ENCODE results near the gene SACS. TPM values are rescaled to one million over a fixed set of nuclear protein-coding genes. Genes with fewer than 3 reads are reported as not detected.

The SACS gene
- total and polyA plus RNA-seq, 2 of the 8 experiments (the other 6 are each of a cell fraction or from before 2014, with no cell fraction given), result 11.0 to 54.2 TPM

GRCh38 chr13:23427881-23428528 lies 5.5 kb downstream of the SACS start:
- POLR2A ChIA-PET (ENCODE audit: partially characterized antibody), result interaction anchor here (0.8 to 0.9 kb wide), 2 partner anchors 8 to 9 kb away, joined by 3 read pairs; no protein-coding TSS in a partner anchor
- no peak for FAIRE-seq
- TF ChIP-seq CBX8 (IDR thresholded peaks at IDR 0.05; ENCODE audit: borderline replicate concordance, low read depth, low read length), result no peak
- no peak for TF ChIP-seq EZH2 (IDR thresholded peaks at IDR 0.05; ENCODE audit: low read depth, low read length, severe bottlenecking)
- TF ChIP-seq TAF7 (optimal IDR thresholded peaks at IDR 0.05; ENCODE audit: borderline replicate concordance, low read depth, low read length), result no peak
- TF ChIP-seq TEAD4 (IDR thresholded peaks at IDR 0.05; ENCODE audit: low read depth, low read length), result no peak
- no peak for TF ChIP-seq MAFK (IDR thresholded peaks at IDR 0.05; ENCODE audit: low read depth, low read length)
- no peak for TF ChIP-seq YY1 (IDR thresholded peaks at IDR 0.05; ENCODE audit: low read depth, low read length)
- TF ChIP-seq GTF2F1 (IDR thresholded peaks at IDR 0.05; ENCODE audit: borderline replicate concordance, low read depth, low read length), result no peak
- TF ChIP-seq KDM4A (IDR thresholded peaks at IDR 0.05; ENCODE audit: low read depth, low read length, severe bottlenecking), result no peak
- TF ChIP-seq RAD21 (IDR thresholded peaks at IDR 0.05 in 1 of 2, conservative IDR thresholded peaks at IDR 0.05 in 1 of 2; ENCODE audit: low read depth in 2 of 2, low read length in 2 of 2), result no peak
- TF ChIP-seq RNF2 (IDR thresholded peaks at IDR 0.05; ENCODE audit: borderline replicate concordance, low read depth, low read length, missing control alignments, poor library complexity, severe bottlenecking), result no peak
- no peak for TF ChIP-seq SP1 (IDR thresholded peaks at IDR 0.05; ENCODE audit: low read depth, low read length)

More at GRCh38 chr13:23427881-23428528, 5.5 kb downstream of the SACS start:
- DNase-seq (ENCODE audit: low read depth in 1 of 2, low spot score in 2 of 2), result no peak
- H3K23ac ChIP-seq (ENCODE audit: insufficient read length), result no peak overlapping the region
- no peaks in the 10 kb centered on the region for H3K79me1 ChIP-seq (ENCODE audit: low read depth, low read length)
- peaks cover 0 to 4% (median 0%) of the 10 kb centered on the region in 4 experiments; a peak in 2 of 7 replicates for H3K27me3 ChIP-seq (replicated peaks in 1 of 4; ENCODE audit: control insufficient read depth in 3 of 4, extremely low read depth in 1 of 4, insufficient read depth in 3 of 4, low read length in 3 of 4)
- H4K91ac ChIP-seq (replicated peaks; ENCODE audit: insufficient read length, low read length), result no peak overlapping the region
- peaks cover 2 to 13% (median 6%) of the 10 kb centered on the region in 4 experiments; a peak in 5 of 7 replicates for H3K4me1 ChIP-seq (replicated peaks in 1 of 4; ENCODE audit: control insufficient read depth in 3 of 4, insufficient read depth in 4 of 4, low read length in 3 of 4)
- H4K8ac ChIP-seq (ENCODE audit: extremely low read depth, insufficient read depth, low read length), result no peak overlapping the region
- H2AFZ ChIP-seq (ENCODE audit: low read length), result no peak overlapping the region
- H3K4me2 ChIP-seq (ENCODE audit: insufficient read depth in 1 of 2, low read depth in 2 of 2, low read length in 2 of 2), result no peak overlapping the region
- no peak overlapping the region for H3K27ac ChIP-seq (ENCODE audit: low read depth, low read length)
- H2BK5ac ChIP-seq (ENCODE audit: low read depth, low read length), result no peak overlapping the region
- WGBS, 2 experiments (ENCODE audit: extremely low coverage in 1 of 2, insufficient coverage in 1 of 2, insufficient read length in 1 of 2, insufficient replicate concordance in 2 of 2, low coverage in 1 of 2, low lambda C conversion rate in 2 of 2, missing lambda C conversion rate in 1 of 2), result 87% methylated on average over 11 of the region's 11 CpGs; no CpG with 5 or more reads in 1 of the 2 experiments
- H2BK20ac ChIP-seq (ENCODE audit: low read length), result no peak overlapping the region
- H3K4ac ChIP-seq (replicated peaks; ENCODE audit: insufficient read length, low read depth, low read length), result no peak overlapping the region
- no peak overlapping the region for H3K56ac ChIP-seq (replicated peaks; ENCODE audit: insufficient read length, low read depth, low read length)
- no peak overlapping the region for H3K4me3 ChIP-seq (ENCODE audit: extremely low read depth in 1 of 4, insufficient read depth in 2 of 4, low read depth in 3 of 4, low read length in 4 of 4)
- H2BK12ac ChIP-seq (ENCODE audit: low read depth, low read length), result no peak overlapping the region
- H3K9ac ChIP-seq (replicated peaks in 1 of 4; ENCODE audit: extremely low read depth in 1 of 4, low read depth in 3 of 4, low read length in 3 of 4), result no peak overlapping the region
- peaks cover 2% of the 10 kb centered on the region; the same call in 1 of the 2 replicates for H3K23me2 ChIP-seq (ENCODE audit: low read depth, low read length)
- no peak overlapping the region for H2BK15ac ChIP-seq (ENCODE audit: low read length)
- H3K14ac ChIP-seq (ENCODE audit: insufficient read length), result no peak overlapping the region
- no peak overlapping the region for H2AK5ac ChIP-seq (ENCODE audit: low read depth, low read length)
- peaks cover 0 to 51% of the 10 kb centered on the region in 2 experiments; a peak in 3 of 4 replicates for H3K79me2 ChIP-seq (ENCODE audit: control insufficient read depth in 1 of 2, insufficient read depth in 2 of 2, low read length in 2 of 2)
- H4K5ac ChIP-seq (ENCODE audit: insufficient read length, low read depth, low read length), result no peak overlapping the region
- H3K36me3 ChIP-seq (ENCODE audit: control insufficient read depth in 2 of 4, insufficient read depth in 4 of 4, low read length in 3 of 4), result peaks cover 2 to 9% (median 3%) of the 10 kb centered on the region in 4 experiments; a peak in 5 of 8 replicates
- no peak overlapping the region for H2BK120ac ChIP-seq (replicated peaks; ENCODE audit: low read depth, low read length)
- H3K18ac ChIP-seq (ENCODE audit: extremely low read depth, low read length), result no peak overlapping the region
- no peaks in the 10 kb centered on the region for H3K9me3 ChIP-seq (ENCODE audit: insufficient read depth in 2 of 2, low read depth in 1 of 2, low read length in 1 of 2)
- CTCF ChIA-PET (ENCODE audit: partially characterized antibody), result interaction anchor here (0.7 to 1.1 kb wide), 2 partner anchors 11 to 30 kb away, joined by 3 read pairs; no protein-coding TSS in a partner anchor
- H4K20me1 ChIP-seq (replicated peaks in 1 of 2; ENCODE audit: control insufficient read depth in 1 of 2, insufficient read depth in 2 of 2, low read length in 2 of 2), result peaks cover 0 to 3% of the 10 kb centered on the region in 2 experiments

Data from H1 (cell line).